ENCODE measurements around the gene TXNDC16.
A peak's percentile ranks its signal among the peaks of the same experiment; 100 is the strongest.

DNA sequence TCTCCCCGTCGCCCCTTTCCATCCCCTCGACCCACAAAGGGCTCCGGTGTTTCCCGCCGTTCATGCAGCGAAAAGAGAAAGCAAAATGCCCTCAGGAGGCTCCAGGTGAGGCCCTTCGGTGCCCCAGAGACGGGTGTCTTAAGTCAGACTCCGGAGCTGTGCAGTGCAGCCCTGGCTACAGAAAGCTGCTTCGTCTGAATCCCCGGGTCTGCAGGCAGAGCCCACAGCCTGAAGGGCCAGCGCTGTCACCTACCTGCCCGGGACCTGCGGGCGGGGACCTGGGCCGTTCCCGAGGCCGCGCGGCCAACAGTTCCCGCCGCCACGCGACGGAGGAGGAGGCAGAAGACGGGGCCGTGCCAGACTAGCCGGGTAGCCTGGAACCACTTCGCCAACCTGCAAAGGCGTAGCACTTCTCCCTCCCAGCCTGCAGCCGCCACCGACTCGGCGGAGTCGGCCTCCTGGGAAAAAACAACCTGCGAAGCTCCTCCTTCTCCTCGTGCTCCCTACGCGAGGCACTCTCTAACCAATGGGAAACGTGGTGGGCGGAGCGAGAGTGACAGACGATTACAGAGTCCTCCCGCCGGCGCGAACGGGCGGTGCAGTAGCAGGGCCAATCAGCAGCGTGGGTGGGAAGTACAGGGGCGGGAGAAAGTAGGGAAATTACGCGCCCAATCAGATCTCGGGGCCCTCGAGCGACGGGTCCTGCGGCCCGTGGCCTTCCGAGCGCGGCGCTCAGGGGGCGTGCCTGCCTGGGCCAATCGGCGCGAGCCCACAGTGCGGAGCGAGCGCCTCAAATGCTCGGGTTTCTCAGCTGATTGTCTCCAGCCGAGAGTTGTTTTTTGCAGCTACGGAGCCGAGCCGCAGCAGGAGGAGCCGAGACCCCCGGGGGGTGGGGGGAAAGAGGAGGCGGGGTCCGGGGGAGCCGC is at the start of gene TXNDC16, which contains the start of gene GPR137C:
- peak; percentile 60 to 99 for TF ChIP-seq POLR2AphosphoS5 (IDR thresholded peaks at IDR 0.05)
- TF ChIP-seq, protein P1, sequence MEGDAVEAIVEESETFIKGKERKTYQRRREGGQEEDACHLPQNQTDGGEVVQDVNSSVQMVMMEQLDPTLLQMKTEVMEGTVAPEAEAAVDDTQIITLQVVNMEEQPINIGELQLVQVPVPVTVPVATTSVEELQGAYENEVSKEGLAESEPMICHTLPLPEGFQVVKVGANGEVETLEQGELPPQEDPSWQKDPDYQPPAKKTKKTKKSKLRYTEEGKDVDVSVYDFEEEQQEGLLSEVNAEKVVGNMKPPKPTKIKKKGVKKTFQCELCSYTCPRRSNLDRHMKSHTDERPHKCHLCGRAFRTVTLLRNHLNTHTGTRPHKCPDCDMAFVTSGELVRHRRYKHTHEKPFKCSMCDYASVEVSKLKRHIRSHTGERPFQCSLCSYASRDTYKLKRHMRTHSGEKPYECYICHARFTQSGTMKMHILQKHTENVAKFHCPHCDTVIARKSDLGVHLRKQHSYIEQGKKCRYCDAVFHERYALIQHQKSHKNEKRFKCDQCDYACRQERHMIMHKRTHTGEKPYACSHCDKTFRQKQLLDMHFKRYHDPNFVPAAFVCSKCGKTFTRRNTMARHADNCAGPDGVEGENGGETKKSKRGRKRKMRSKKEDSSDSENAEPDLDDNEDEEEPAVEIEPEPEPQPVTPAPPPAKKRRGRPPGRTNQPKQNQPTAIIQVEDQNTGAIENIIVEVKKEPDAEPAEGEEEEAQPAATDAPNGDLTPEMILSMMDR (IDR thresholded peaks at IDR 0.05): peak in 2 of 6 experiments; percentile 19 to 26
- peak in 3 of 4 donors; percentile 76 to 99 (median 97) for TF ChIP-seq POLR2A (IDR thresholded peaks at IDR 0.05)

Data from upper lobe of left lung (tissue), 4 donors.